ENCODE measurements around the gene IL17REL.

DNA sequence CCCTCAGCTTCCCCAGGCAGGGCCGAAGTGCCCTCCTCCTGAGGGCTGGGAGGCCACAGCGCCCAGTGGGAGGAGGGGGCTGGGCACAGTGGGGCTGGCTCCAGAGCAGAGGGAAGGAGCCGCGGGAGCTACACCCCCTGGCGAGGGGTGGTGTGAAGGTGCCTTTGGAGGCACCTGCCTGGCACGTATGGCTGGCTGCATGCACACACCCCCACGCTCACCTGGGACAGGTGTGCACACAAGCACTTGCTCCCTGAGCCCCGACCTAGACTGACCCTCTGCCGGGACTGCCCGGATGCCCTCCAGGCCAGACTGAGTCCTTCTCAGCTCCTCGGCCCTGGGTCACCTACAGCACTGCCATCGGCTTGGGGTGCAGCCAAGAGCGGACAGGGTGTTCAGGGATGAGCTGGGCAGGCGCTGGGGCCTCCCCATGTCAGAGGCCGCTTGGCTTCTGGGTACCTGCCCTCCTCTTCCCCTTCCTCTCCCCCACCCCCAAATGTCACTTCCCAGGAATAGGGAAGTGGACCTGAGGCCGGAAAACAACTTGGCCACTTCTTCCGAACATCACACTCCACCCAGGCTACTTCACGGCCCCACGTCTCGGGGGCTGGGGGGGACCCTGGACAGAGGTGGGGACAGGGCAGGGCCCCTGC is 59.4 kb downstream of the IL17REL start:
- TF ChIP-seq EZH2 (IDR thresholded peaks at IDR 0.05), result no peak
- no peak for TF ChIP-seq POLR2AphosphoS5 (IDR thresholded peaks at IDR 0.05; ENCODE audit: borderline replicate concordance, low read depth, low read length)
- TF ChIP-seq FOXP2 (optimal IDR thresholded peaks at IDR 0.05; ENCODE audit: control extremely low read depth, extremely low read length, insufficient read depth), result no peak
